WTC11 (cell line): ENCODE data around the gene ARHGAP28. TPM values are rescaled to one million over a fixed set of nuclear protein-coding genes. Genes with fewer than 3 reads are reported as not detected.

ENCODE experiments used
- ATAC-seq: fragments of 200-7000 bp; cut with Tn5 transposase; 2 replicates; pipeline ENCODE4 v1.10.0; 2021; ENCODE audit warnings: mild to moderate bottlenecking, moderate library complexity
- CTCF ChIA-PET: fragments of 300-600 bp; sonication (Branson Sonifier 250); formaldehyde crosslinking; loops from one replicate; lab custom pipeline; 2021; ENCODE audit warnings: antibody characterized with exemption; lab: Charles Lee
- POLR2A ChIA-PET: fragments of 350-600 bp; sonication (Branson Sonifier 250); formaldehyde crosslinking; loops from one replicate; lab custom pipeline; 2021; ENCODE audit warnings: antibody characterized with exemption; lab: Charles Lee
- DNase-seq: peaks from one replicate; pipeline ENCODE4 v3.0.0; 2021; ENCODE audit warnings: low spot score
- H3K27ac Mint-ChIP-seq: 2 replicates; pipeline ENCODE4 v1.8.0; 2021; ENCODE audit warnings: mixed read lengths
- H3K27me3 Mint-ChIP-seq: 2 replicates; pipeline ENCODE4 v1.8.0; 2021; ENCODE audit warnings: low read depth, mild to moderate bottlenecking, moderate library complexity, mixed read lengths
- H3K36me3 Mint-ChIP-seq: 2 replicates; pipeline ENCODE4 v1.8.0; 2021; ENCODE audit warnings: mixed read lengths
- H3K4me1 Mint-ChIP-seq: 2 replicates; pipeline ENCODE4 v1.8.0; 2022; ENCODE audit warnings: mixed read lengths
- H3K4me3 Mint-ChIP-seq: 2 replicates; pipeline ENCODE4 v1.8.0; 2021; ENCODE audit warnings: mild to moderate bottlenecking, moderate library complexity, mixed read lengths
- H3K9me3 Mint-ChIP-seq: 2 replicates; pipeline ENCODE4 v1.8.0; 2021; ENCODE audit warnings: mixed read lengths
- ATF6 ChIP-seq: sonication (generic); formaldehyde crosslinking; IDR thresholded peaks from 2 replicates; pipeline ENCODE4 v1.8.1; 2023; ENCODE audit warnings: mild to moderate bottlenecking, missing genetic modification reagents
- CBFB ChIP-seq: sonication (generic); formaldehyde crosslinking; IDR thresholded peaks from 2 replicates; pipeline ENCODE4 v1.8.1; 2022; ENCODE audit warnings: mild to moderate bottlenecking, low read depth, missing genetic modification reagents
- CREB1 ChIP-seq: sonication (generic); formaldehyde crosslinking; IDR thresholded peaks from 2 replicates; pipeline ENCODE4 v1.8.0; 2023; ENCODE audit warnings: mild to moderate bottlenecking, missing genetic modification reagents
- ESRRA ChIP-seq: sonication (generic); formaldehyde crosslinking; IDR thresholded peaks from 2 replicates; pipeline ENCODE4 v1.8.1; 2022; ENCODE audit warnings: mild to moderate bottlenecking, missing genetic modification reagents, borderline replicate concordance
- ETV6 ChIP-seq: sonication (generic); formaldehyde crosslinking; IDR thresholded peaks from 2 replicates; pipeline ENCODE4 v1.8.1; 2022; ENCODE audit warnings: mild to moderate bottlenecking, missing genetic modification reagents
- IRF1 ChIP-seq: sonication (generic); formaldehyde crosslinking; IDR thresholded peaks from 2 replicates; pipeline ENCODE4 v1.8.0; 2023; ENCODE audit warnings: missing genetic modification reagents
- IRF2 ChIP-seq: sonication (generic); formaldehyde crosslinking; IDR thresholded peaks from 2 replicates; pipeline ENCODE4 v1.8.0; 2022; ENCODE audit warnings: low read depth, missing genetic modification reagents, borderline replicate concordance
- JAZF1 ChIP-seq: fragments of 250-450 bp; sonication (Bioruptor Pico); IDR thresholded peaks from 2 replicates; pipeline ENCODE4 v1.9.0; 2021; ENCODE audit warnings: moderate library complexity, mild to moderate bottlenecking, inconsistent platforms
- JUN ChIP-seq: sonication (generic); formaldehyde crosslinking; IDR thresholded peaks from 2 replicates; pipeline ENCODE4 v1.8.0; 2023; ENCODE audit warnings: mild to moderate bottlenecking, missing genetic modification reagents
- MYBL2 ChIP-seq: sonication (generic); formaldehyde crosslinking; IDR thresholded peaks from 2 replicates; pipeline ENCODE4 v1.8.1; 2023; ENCODE audit warnings: mild to moderate bottlenecking, moderate library complexity, missing genetic modification reagents
- NFE2L1 ChIP-seq: sonication (generic); formaldehyde crosslinking; IDR thresholded peaks from 2 replicates; pipeline ENCODE4 v1.8.1; 2023; ENCODE audit warnings: missing genetic modification reagents
- NFYB ChIP-seq: sonication (generic); formaldehyde crosslinking; conservative IDR thresholded peaks from 2 replicates; pipeline ENCODE4 v1.8.0; 2022; ENCODE audit warnings: low read depth, missing genetic modification reagents
- NR2C2 ChIP-seq: sonication (generic); formaldehyde crosslinking; IDR thresholded peaks from 2 replicates; pipeline ENCODE4 v1.8.0; 2022; ENCODE audit warnings: mild to moderate bottlenecking, missing genetic modification reagents
- TEAD1 ChIP-seq: sonication (generic); formaldehyde crosslinking; IDR thresholded peaks from 2 replicates; pipeline ENCODE4 v1.8.0; 2022; ENCODE audit warnings: mild to moderate bottlenecking, missing genetic modification reagents
- ZMAT4 ChIP-seq: fragments of 250-450 bp; sonication (Bioruptor Pico); IDR thresholded peaks from 2 replicates; pipeline ENCODE4 v1.9.0; 2021; ENCODE audit warnings: mild to moderate bottlenecking
- ZNF138 ChIP-seq: sonication (generic); formaldehyde crosslinking; conservative IDR thresholded peaks from 2 replicates; pipeline ENCODE4 v1.8.1; 2022; ENCODE audit warnings: mild to moderate bottlenecking, moderate library complexity, missing genetic modification reagents
- ZNF219 ChIP-seq: sonication (generic); formaldehyde crosslinking; IDR thresholded peaks from 2 replicates; pipeline ENCODE4 v1.8.0; 2023; ENCODE audit warnings: missing genetic modification reagents, mild to moderate bottlenecking, borderline replicate concordance
- ZNF232 ChIP-seq: sonication (generic); formaldehyde crosslinking; IDR thresholded peaks from 2 replicates; pipeline ENCODE4 v1.8.0; 2022; ENCODE audit warnings: mild to moderate bottlenecking, missing genetic modification reagents
- ZNF671 ChIP-seq: fragments of 250-450 bp; sonication (Bioruptor Pico); IDR thresholded peaks from 2 replicates; pipeline ENCODE4 v1.8.0; 2021; ENCODE audit warnings: mild to moderate bottlenecking
- total RNA-seq: library from RNA; stranded (reverse); gene quantifications from 3 replicates; pipeline ENCODE4 v1.2.3, GENCODE V29; 2021
- TF ChIP-seq, protein P1 (sequence below): sonication (generic); formaldehyde crosslinking; IDR thresholded peaks from 2 replicates; pipeline ENCODE4 v1.8.1; 2022; ENCODE audit warnings: low read depth, missing genetic modification reagents, borderline replicate concordance
- TF ChIP-seq, protein P2 (sequence below): fragments of 250-450 bp; sonication (Bioruptor Pico); conservative IDR thresholded peaks from 2 replicates; pipeline ENCODE4 v1.9.0; 2021; ENCODE audit warnings: mild to moderate bottlenecking
- TF ChIP-seq, protein P3 (sequence below): sonication (generic); formaldehyde crosslinking; IDR thresholded peaks from 2 replicates; pipeline ENCODE4 v1.8.0; 2022; ENCODE audit warnings: mild to moderate bottlenecking, missing genetic modification reagents

The ARHGAP28 gene
- total RNA-seq, 1 experiment from 2014 or later, result 14.8 TPM

- no peaks in the 10 kb centered on the region for H3K9me3 Mint-ChIP-seq
- no peak for TF ChIP-seq ZNF232
- no peak for TF ChIP-seq IRF2 (CRISPR knock-in tag)
- no peak for TF ChIP-seq CBFB (CRISPR knock-in tag)
- no peak for TF ChIP-seq NR2C2 (CRISPR knock-in tag)
- TF ChIP-seq ZNF219 (CRISPR knock-in tag), result no peak
- TF ChIP-seq JAZF1 (CRISPR knock-in tag), result no peak
- TF ChIP-seq CREB1 (CRISPR knock-in tag), result no peak
- no peak for TF ChIP-seq JUN (CRISPR knock-in tag)
- no peak for TF ChIP-seq ZNF138
- TF ChIP-seq, protein P1, sequence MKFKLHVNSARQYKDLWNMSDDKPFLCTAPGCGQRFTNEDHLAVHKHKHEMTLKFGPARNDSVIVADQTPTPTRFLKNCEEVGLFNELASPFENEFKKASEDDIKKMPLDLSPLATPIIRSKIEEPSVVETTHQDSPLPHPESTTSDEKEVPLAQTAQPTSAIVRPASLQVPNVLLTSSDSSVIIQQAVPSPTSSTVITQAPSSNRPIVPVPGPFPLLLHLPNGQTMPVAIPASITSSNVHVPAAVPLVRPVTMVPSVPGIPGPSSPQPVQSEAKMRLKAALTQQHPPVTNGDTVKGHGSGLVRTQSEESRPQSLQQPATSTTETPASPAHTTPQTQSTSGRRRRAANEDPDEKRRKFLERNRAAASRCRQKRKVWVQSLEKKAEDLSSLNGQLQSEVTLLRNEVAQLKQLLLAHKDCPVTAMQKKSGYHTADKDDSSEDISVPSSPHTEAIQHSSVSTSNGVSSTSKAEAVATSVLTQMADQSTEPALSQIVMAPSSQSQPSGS (CRISPR knock-in tag), result no peak
- TF ChIP-seq MYBL2 (CRISPR knock-in tag), result no peak
- TF ChIP-seq, protein P2, sequence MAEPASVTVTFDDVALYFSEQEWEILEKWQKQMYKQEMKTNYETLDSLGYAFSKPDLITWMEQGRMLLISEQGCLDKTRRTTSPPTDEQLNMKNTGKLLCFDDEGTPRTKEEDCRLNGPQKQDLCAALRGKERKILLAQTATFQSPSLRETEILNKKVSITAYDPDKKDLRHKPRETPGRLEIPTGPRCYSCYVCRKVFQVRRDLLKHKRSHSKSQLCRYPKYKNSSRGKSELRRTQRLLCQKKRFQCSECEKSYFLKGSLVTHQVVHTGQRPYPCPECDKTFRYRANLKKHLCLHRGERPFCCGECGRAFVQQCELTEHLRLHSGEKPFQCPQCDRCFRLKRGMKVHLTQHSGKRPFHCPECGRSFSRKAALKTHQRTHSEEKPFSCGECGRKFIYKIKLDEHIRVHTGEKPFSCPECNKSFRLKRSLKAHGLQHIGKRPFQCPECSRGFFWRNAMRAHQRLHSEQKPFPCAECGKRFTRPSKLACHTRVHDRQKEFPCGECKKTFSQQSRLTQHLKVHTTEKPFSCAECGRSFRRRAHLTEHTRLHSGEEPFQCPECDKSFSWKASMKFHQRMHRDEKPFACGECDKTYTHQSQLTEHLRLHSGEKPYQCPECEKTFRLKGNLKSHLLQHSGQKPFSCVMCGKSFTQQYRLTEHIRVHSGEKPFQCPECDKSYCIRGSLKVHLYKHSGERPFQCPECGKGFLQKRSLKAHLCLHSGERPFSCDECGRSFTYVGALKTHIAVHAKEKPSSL (CRISPR knock-in tag), result no peak
- TF ChIP-seq ETV6, result no peak
- no peak for TF ChIP-seq ZNF671 (CRISPR knock-in tag)
- no peak for TF ChIP-seq ZMAT4 (CRISPR knock-in tag)
- TF ChIP-seq, protein P3, sequence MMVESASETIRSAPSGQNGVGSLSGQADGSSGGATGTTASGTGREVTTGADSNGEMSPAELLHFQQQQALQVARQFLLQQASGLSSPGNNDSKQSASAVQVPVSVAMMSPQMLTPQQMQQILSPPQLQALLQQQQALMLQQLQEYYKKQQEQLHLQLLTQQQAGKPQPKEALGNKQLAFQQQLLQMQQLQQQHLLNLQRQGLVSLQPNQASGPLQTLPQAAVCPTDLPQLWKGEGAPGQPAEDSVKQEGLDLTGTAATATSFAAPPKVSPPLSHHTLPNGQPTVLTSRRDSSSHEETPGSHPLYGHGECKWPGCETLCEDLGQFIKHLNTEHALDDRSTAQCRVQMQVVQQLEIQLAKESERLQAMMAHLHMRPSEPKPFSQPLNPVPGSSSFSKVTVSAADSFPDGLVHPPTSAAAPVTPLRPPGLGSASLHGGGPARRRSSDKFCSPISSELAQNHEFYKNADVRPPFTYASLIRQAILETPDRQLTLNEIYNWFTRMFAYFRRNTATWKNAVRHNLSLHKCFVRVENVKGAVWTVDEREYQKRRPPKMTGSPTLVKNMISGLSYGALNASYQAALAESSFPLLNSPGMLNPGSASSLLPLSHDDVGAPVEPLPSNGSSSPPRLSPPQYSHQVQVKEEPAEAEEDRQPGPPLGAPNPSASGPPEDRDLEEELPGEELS (CRISPR knock-in tag), result no peak
- no peak for TF ChIP-seq NFYB (CRISPR knock-in tag)
- TF ChIP-seq, all 79 proteins: peak for 0
- no peak for DNase-seq
- no peak overlapping the region for H3K4me3 Mint-ChIP-seq
- no peak for ATAC-seq
- no peaks in the 10 kb centered on the region for H3K36me3 Mint-ChIP-seq
- H3K27ac Mint-ChIP-seq, result no peak overlapping the region
- no peaks in the 10 kb centered on the region for H3K27me3 Mint-ChIP-seq
- CTCF ChIA-PET, result interaction anchor here (0.6 to 1.4 kb wide), 2 partner anchors 71 to 333 kb away, joined by 3 to 4 read pairs; no protein-coding TSS in a partner anchor
- POLR2A ChIA-PET, result no interaction called here
- peaks cover 17% of the 10 kb centered on the region for H3K4me1 Mint-ChIP-seq
These were observed 85.4 kb downstream of the ARHGAP28 start for GRCh38 chr18:6814882-6815425.

GRCh38 chr18:6816154-6816553 lies 86.6 kb downstream of the ARHGAP28 start:
- Mint-ChIP-seq H3K36me3 (no peaks in the 10 kb centered on the region), H3K4me1 (peaks cover 17% of the 10 kb centered on the region), H3K4me3 (no peak overlapping the region), H3K9me3 (no peaks in the 10 kb centered on the region), H3K27me3 (no peaks in the 10 kb centered on the region), H3K27ac (no peak overlapping the region)
- DNase-seq, result no peak
- ATAC-seq, result no peak
- ChIA-PET POLR2A (no interaction called here), CTCF (no interaction called here)
- TF ChIP-seq NFE2L1 (no peak), MYBL2 (CRISPR knock-in tag) (no peak), IRF1 (CRISPR knock-in tag) (no peak), TEAD1 (CRISPR knock-in tag) (no peak), ATF6 (no peak), ESRRA (no peak)
- TF ChIP-seq, protein P1 (CRISPR knock-in tag), result no peak
